Lower lobe of right lung (tissue), 2 donors: ENCODE measurements around the gene GOPC. TPM values are rescaled to one million over a fixed set of nuclear protein-coding genes. Genes with fewer than 3 reads are reported as not detected.

ENCODE experiments used
- ATAC-seq, 2 donors: fragments of 200-7000 bp; cut with Tn5 transposase; one replicate each; pipeline ENCODE4 v1.9.1; 2020 to 2022; ENCODE audit warnings: mild to moderate bottlenecking in 2 of 2, moderate library complexity in 2 of 2
- DNase-seq: peaks from one replicate; pipeline ENCODE4 v3.0.0-alpha.2; 2020
- H3K27ac ChIP-seq: fragments of 200-600 bp; one replicate; pipeline ENCODE4 v1.8.0; 2022
- H3K27me3 ChIP-seq: fragments of 200-600 bp; one replicate; pipeline ENCODE4 v1.8.0; 2022; ENCODE audit warnings: low read depth
- H3K36me3 ChIP-seq: fragments of 200-600 bp; one replicate; pipeline ENCODE4 v1.8.0; 2022; ENCODE audit warnings: mild to moderate bottlenecking
- H3K4me1 ChIP-seq: fragments of 200-600 bp; one replicate; pipeline ENCODE4 v1.8.0; 2022
- H3K4me3 ChIP-seq: fragments of 200-600 bp; one replicate; pipeline ENCODE4 v1.8.0; 2022; ENCODE audit warnings: mild to moderate bottlenecking
- H3K9me3 ChIP-seq: fragments of 200-600 bp; one replicate; pipeline ENCODE4 v1.8.0; 2022
- CTCF ChIP-seq: fragments of 200-600 bp; IDR thresholded peaks from one replicate; pipeline ENCODE4 v1.8.0; 2022; ENCODE audit warnings: antibody characterized with exemption, mild to moderate bottlenecking
- intact Hi-C: fragments of 100-400 bp; cut with DNase I; formaldehyde crosslinking; loops from one replicate; pipeline ENCODE4 v1.11.0; 2022
- total RNA-seq: library from RNA; stranded (reverse); fragmentation: NEBNext Ultra II Directional; extraction: Animal tissue kit (Norgen Biotek cat#: 25700); gene quantifications from one replicate; pipeline ENCODE4 v1.2.1, GENCODE V29; 2021
- donor health status: DM: no; HTN: yes; CAD: no; lungs with severe emphysema.

GOPC gene
- total RNA-seq, 1 donor from 2014 or later: 22.4 TPM

DNA sequence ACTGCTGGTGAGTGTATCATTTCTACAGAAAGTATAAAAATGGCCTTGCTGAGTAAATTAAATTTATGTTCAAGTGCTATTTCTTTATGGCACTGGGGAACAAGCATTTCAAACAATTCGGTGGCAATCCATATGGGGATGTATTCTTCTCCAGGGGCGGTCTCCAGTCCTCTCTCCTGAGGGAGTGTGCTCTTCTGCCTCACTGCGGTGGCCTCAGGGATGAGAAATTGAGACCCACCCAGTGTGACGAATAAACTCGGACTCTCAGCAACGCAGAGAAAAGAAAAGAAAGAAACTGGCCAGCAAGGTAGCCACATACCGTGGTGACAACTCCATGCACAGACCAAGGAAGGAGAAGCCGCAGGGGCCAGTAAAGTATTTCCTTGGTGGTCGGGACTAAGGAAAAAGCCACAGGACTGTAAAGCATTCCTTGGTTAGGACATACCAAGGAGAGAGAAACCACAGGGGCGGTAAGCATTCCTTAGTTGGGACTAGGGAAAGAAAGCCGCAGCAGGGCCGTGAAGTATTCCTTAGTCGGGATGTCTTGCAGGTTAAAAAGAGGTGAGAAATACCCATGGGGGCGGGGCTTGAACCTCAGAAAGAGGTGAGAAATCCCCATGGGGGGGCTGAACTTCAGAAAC, 13.6 kb upstream of the GOPC start:
- DNase-seq (no peak), ATAC-seq (no peak)
- no peak overlapping the region for H3K27ac ChIP-seq
- H3K36me3 ChIP-seq: no peaks in the 10 kb centered on the region
- H3K4me3 ChIP-seq: no peak overlapping the region
- H3K27me3 ChIP-seq: no peaks in the 10 kb centered on the region
- intact Hi-C loops: no loop called here
- TF ChIP-seq CTCF: no peak
- no peaks in the 10 kb centered on the region for H3K9me3 ChIP-seq
- no peaks in the 10 kb centered on the region for H3K4me1 ChIP-seq

- no peaks in the 10 kb centered on the region for H3K36me3 ChIP-seq
- no peak overlapping the region for H3K4me3 ChIP-seq
- intact Hi-C loops: no loop called here
- DNase-seq (no peak), ATAC-seq (no peak)
- H3K27ac ChIP-seq: no peak overlapping the region
- no peaks in the 10 kb centered on the region for H3K9me3 ChIP-seq
- TF ChIP-seq CTCF: no peak
- H3K27me3 ChIP-seq: no peaks in the 10 kb centered on the region
- no peaks in the 10 kb centered on the region for H3K4me1 ChIP-seq
Measured at GRCh38 chr6:117613920-117614560, 11.7 kb upstream of the GOPC start.

- no peaks in the 10 kb centered on the region for H3K27me3 ChIP-seq
- H3K27ac ChIP-seq: no peak overlapping the region
- no peaks in the 10 kb centered on the region for H3K36me3 ChIP-seq
- no peak for DNase-seq
- no peaks in the 10 kb centered on the region for H3K9me3 ChIP-seq
- H3K4me1 ChIP-seq: peaks cover 4% of the 10 kb centered on the region
- no peak overlapping the region for H3K4me3 ChIP-seq
- ATAC-seq: no peak
- no peak for TF ChIP-seq CTCF
- intact Hi-C loops: no loop called here
Measured at GRCh38 chr6:117607511-117607910, 5.2 kb upstream of the GOPC start.

- no peak overlapping the region for H3K27ac ChIP-seq
- DNase-seq: no peak
- H3K9me3 ChIP-seq: no peaks in the 10 kb centered on the region
- TF ChIP-seq CTCF: peak; percentile 70
- H3K4me3 ChIP-seq: no peak overlapping the region
- no peaks in the 10 kb centered on the region for H3K27me3 ChIP-seq
- intact Hi-C loops: no loop called here
- H3K4me1 ChIP-seq: peaks cover 16% of the 10 kb centered on the region
- H3K36me3 ChIP-seq: no peaks in the 10 kb centered on the region
- ATAC-seq: no peak
Measured at GRCh38 chr6:117605169-117605826, 3.0 kb upstream of the GOPC start.

GRCh38 chr6:117603821-117604220, 1.5 kb upstream of the GOPC start:
- intact Hi-C loops: no loop called here
- TF ChIP-seq CTCF: no peak
- H3K4me1 ChIP-seq: peaks cover 30% of the 10 kb centered on the region
- H3K36me3 ChIP-seq: no peaks in the 10 kb centered on the region
- DNase-seq (no peak), ATAC-seq (no peak)
- H3K27me3 ChIP-seq: no peaks in the 10 kb centered on the region
- H3K9me3 ChIP-seq: no peaks in the 10 kb centered on the region
- no peak overlapping the region for H3K4me3 ChIP-seq
- H3K27ac ChIP-seq: no peak overlapping the region
